Upper lobe of left lung (tissue), 4 donors: ENCODE results near the gene DSTYK.
A peak's percentile ranks its signal among the peaks of the same experiment; 100 is the strongest.

Source experiments
- CTCF ChIP-seq, 6 experiments: fragments of 450-650 bp in 4 of 6; fragments of 200-600 bp in 2 of 6; sonication (generic) in 2 of 6; IDR thresholded peaks; one replicate each; pipeline ENCODE4 v1.5.1; 2016 to 2019; ENCODE audit warnings: antibody characterized with exemption in 6 of 6
- POLR2AphosphoS5 ChIP-seq, 2 donors: sonication (generic); formaldehyde crosslinking; IDR thresholded peaks; one replicate each; pipeline ENCODE4 v1.5.1; 2017; ENCODE audit warnings: antibody characterized with exemption in 2 of 2

GRCh38 chr1:205227584-205228013, 16.1 kb upstream of the DSTYK start, which contains the start of gene TMCC2:
- TF ChIP-seq POLR2AphosphoS5 (IDR thresholded peaks at IDR 0.05) (peak in 1 of 2 donors; percentile 67), CTCF (IDR thresholded peaks at IDR 0.05) (peak in 2 of 6 experiments; percentile 13 to 23)
